GM12892 (cell line): ENCODE measurements around the gene LZTR1.

Experiments used
- POLR2A ChIP-seq: IDR thresholded peaks from 2 replicates; pipeline ENCODE4 v1.6.1; 2011; ENCODE audit warnings: low read depth, low read length, control low read depth
- POLR2AphosphoS5 ChIP-seq: IDR thresholded peaks from 2 replicates; pipeline ENCODE4 v1.6.1; 2011; ENCODE audit warnings: low read depth, low read length, control low read depth
- TAF1 ChIP-seq: IDR thresholded peaks from 2 replicates; pipeline ENCODE4 v1.6.1; 2011; ENCODE audit warnings: low read depth, mild to moderate bottlenecking, control low read depth, low read length, borderline replicate concordance

- TF ChIP-seq POLR2A = no peak; the same call in 1 of the 2 replicates
- no peak for TF ChIP-seq TAF1
- no peak; the same call in 1 of the 2 replicates for TF ChIP-seq POLR2AphosphoS5
These were observed 14.8 kb downstream of the LZTR1 start for GRCh38 chr22:20996598-20997535.
